ENCODE data around the gene RBP3.

DNA sequence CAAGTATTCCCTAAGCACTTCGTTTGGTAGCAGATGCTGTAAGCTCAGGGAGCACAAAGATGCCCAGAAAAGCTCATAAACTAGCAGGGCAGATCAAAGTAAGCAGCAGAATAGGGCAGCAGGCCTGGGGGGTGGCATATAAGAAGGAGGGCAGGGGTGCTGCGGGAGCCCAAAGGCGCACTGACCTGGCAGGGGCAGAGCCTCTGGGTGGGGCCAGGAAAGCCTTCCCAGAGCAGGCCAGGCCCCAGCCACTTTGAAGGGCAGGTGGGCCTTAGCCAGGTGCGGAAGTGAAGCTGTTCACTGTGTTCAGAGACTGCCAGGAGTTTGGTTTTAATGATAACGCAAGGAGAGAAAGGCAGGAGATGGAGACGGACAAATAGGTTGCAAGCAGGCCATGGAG is 44.3 kb upstream of the RBP3 start:
- no peak for TF ChIP-seq EZH2 (IDR thresholded peaks at IDR 0.05)
- TF ChIP-seq POLR2AphosphoS5 (IDR thresholded peaks at IDR 0.05; ENCODE audit: borderline replicate concordance, low read depth, low read length): no peak
- no peak for TF ChIP-seq FOXP2 (optimal IDR thresholded peaks at IDR 0.05; ENCODE audit: control extremely low read depth, extremely low read length, insufficient read depth)

Measured in SK-N-MC (cell line).